8988T (cell line): ENCODE results near the gene HSD17B11.
"Not testable (repeated sequence)": the region's sequence is repeated elsewhere in the genome, so short reads cannot be mapped to it uniquely, and the experiment has no call there.

Experiments used
- DNase-seq: peaks from one replicate; pipeline ENCODE4 v3.0.0; 2011

HSD17B11 gene

GRCh38 chr4:87356832-87357526, 34.0 kb downstream of the HSD17B11 start:
- no peak for DNase-seq

GRCh38 chr4:87354168-87355102, 36.6 kb downstream of the HSD17B11 start:
- no peak for DNase-seq

GRCh38 chr4:87353592-87353991, 37.4 kb downstream of the HSD17B11 start:
- no peak for DNase-seq

- no peak for DNase-seq
Observed at GRCh38 chr4:87345139-87345538, 45.8 kb downstream of the HSD17B11 start.

DNA sequence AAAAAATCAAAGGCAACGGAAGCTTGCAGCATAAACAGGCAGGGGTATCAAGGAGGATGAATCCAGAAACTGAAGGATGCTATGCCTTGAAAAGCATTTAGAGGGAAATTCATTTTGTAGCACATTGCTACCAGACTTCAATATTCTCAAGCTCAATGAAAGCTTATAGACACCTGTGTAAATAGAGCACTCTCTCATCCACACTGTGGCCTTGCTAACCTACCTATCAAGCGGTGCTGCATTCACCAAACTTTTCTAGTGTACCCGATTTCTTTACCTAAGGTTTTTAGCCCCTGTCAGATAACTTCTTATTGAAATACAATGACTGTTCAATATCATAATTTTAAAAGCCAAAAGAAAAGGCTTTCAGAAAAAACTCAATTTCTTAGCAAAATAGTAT, 48.1 kb downstream of the HSD17B11 start:
- DNase-seq = no peak

DNA sequence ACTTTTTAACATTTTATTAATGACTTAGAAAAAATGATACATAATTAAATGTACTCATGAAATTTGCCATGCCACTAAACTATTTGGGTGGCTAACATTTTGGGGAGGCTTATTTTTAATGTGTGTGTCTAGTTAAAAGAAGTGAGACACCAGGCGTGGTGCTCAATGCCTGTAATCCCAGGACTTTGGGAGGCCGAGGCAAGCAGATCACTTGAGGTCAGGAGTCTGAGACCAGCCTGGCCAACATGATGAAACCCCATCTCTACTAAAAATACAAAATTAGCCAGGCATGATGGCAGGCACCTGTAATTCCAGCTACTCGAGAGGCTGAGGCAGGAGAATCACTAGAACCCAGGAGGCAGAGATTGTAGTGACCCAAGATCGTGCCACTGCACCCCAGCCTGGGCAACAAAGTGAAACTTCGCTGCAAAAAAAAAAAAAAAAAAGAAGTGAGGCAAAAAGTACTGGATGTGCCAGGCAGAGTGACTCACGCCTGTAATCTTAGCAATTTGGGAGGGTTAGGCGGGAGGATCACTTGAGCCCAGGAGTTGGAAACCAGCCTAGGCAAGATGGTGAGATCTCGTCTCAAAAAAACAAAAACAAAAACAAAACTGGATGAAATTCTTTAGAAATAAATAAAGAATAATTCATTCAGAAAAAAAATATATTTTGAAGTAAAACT, 48.9 kb downstream of the HSD17B11 start:
- not testable (repeated sequence) for DNase-seq

- no peak for DNase-seq
Observed at GRCh38 chr4:87339440-87339839, 51.5 kb downstream of the HSD17B11 start.

GRCh38 chr4:87337361-87337760, 53.6 kb downstream of the HSD17B11 start:
- DNase-seq = no peak

DNA sequence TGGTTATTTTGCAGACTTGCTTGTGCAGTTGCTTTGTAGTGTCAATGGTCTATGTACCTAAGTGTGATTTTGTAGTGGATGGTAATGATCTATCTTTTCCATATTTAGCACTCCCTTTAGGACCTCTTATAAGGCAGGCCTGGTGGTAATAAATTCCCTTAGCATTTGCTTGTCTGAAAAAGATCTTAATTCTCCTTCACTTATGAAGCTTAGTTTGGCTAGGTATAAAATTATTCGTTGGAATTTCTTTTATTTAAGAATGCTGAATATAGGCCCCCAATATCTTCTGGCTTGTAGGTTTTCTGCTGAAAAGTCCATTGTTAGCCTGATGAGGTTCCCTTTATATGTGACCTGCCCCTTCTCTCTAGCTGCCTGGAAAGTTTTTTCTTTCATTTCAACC, 57.7 kb downstream of the HSD17B11 start:
- DNase-seq = no peak

- no peak for DNase-seq
Observed at GRCh38 chr4:87330761-87331160, 60.2 kb downstream of the HSD17B11 start.

GRCh38 chr4:87327136-87327535, 63.9 kb downstream of the HSD17B11 start:
- DNase-seq = no peak

GRCh38 chr4:87326460-87326859, 64.5 kb downstream of the HSD17B11 start:
- DNase-seq = no peak

DNA sequence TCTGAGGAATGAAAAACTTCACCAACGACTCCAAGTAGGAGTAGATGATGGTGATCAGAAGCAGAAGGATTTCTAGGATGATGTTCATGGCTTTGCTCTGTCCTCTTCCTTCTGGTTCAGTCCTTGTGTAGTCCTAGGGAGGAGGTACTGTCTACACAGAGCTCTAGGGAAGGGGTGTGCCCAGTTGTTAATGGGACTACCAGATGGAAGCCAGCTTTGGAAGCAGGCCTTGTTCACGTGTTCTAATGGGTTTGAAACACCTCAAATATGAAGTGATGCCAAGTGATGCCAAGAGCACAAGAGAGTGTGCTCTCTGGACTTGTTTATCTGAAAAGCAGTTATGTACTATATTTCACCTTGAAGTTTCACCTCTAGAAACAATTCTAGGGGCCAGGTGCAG, 68.2 kb downstream of the HSD17B11 start, which contains the start of gene HSD17B13:
Gene HSD17B13, minus strand, starts transcription at position 129 of the 400 bp plus-strand sequence. Its CDS starts 41 bp downstream, at position 88.
- no peak for DNase-seq

DNA sequence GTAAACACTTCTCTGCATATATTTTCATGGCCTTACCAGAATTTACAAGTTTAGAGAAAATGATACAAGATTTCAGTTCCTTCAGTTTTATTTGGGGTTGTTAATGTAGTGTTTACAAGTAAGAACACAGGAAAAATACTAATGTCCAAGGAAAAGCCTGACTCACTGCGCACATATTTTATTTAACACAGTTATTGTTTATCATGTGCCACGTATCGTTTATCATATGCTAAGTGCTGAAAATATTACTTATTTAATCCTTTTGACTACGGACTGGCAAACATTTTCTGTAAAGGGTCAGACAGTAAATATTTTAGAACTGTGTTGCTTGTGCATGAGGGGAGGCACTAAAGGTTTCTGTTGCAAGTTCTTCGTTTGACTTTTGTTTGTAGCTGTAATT, 69.1 kb downstream of the HSD17B11 start:
- DNase-seq = no peak

- no peak for DNase-seq
Observed at GRCh38 chr4:87317527-87317926, 73.5 kb downstream of the HSD17B11 start.

DNA sequence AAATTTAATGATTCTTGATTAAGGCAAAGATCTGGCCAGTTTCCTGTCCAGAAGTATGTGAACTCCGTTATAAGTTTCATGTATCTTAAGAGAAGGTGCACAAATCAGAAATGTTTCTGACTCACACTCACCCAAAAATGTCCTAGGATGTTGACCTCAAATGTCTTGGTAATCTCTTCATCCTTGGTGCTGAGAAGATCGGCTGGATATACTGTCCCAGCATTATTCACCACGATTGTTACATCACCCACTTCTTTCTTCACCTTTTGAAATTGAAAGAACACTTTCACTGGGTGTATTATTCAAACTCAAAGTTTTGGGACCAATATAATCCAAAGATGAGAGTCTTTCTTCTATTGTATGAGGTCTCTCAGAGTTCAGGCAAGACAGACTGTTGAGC, 74.0 kb downstream of the HSD17B11 start:
- DNase-seq = no peak

GRCh38 chr4:87315000-87315399, 76.0 kb downstream of the HSD17B11 start:
- DNase-seq = not testable (repeated sequence)

GRCh38 chr4:87313756-87314155, 77.2 kb downstream of the HSD17B11 start:
- no peak for DNase-seq

GRCh38 chr4:87311684-87312083, 79.3 kb downstream of the HSD17B11 start:
- no peak for DNase-seq

DNA sequence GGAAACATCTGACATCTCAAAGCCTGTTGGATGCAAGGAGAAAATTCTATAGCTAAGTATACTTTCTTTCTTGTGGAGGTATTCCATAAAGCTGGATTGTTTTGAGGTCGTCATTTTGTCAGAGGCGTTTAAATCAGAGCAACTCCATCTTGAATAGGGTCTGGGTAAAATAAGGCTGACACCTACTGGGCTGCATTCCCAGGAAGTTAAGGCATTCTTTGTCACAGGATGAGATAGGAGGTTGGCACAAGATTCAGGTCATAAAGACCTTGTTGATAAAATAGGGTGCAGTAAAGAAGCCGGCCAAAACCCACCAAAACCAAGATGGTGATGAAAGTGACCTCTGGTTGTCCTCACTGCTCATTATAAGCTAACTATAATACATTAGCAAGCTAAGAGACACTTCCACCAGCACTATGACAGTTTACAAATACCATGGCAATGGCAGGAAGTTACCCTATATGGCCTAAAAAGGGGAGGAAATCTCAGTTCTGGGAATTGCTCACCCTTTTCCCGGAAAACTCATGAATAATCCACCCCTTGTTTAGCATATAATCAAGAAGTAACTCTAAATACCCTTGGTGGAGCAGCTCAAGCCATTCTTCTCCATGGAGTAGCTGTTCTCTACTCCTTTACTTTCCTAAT, 80.2 kb downstream of the HSD17B11 start:
- DNase-seq = no peak

GRCh38 chr4:87309625-87310024, 81.4 kb downstream of the HSD17B11 start:
- no peak for DNase-seq

GRCh38 chr4:87306056-87306455, 84.9 kb downstream of the HSD17B11 start:
- no peak for DNase-seq

GRCh38 chr4:87305562-87305961, 85.4 kb downstream of the HSD17B11 start:
- DNase-seq = no peak
